ENCODE results near the gene SFMBT2.

Gene SFMBT2

GRCh38 chr10:7444551-7445121 is 33.8 kb upstream of the SFMBT2 start:
- H3K27ac ChIP-seq = no peak overlapping the region

GRCh38 chr10:7443036-7443435 is 32.2 kb upstream of the SFMBT2 start:
- TF ChIP-seq CTCF (conservative IDR thresholded peaks at IDR 0.05) = no peak
- H3K27ac ChIP-seq = no peak overlapping the region

More at GRCh38 chr10:7444551-7445121, 33.8 kb upstream of the SFMBT2 start:
- TF ChIP-seq CTCF (conservative IDR thresholded peaks at IDR 0.05) = no peak

GRCh38 chr10:7441403-7442147 is 30.7 kb upstream of the SFMBT2 start:
- no peak overlapping the region for H3K27ac ChIP-seq
- no peak for TF ChIP-seq CTCF (conservative IDR thresholded peaks at IDR 0.05)

- TF ChIP-seq CTCF (conservative IDR thresholded peaks at IDR 0.05) = no peak
- no peak overlapping the region for H3K27ac ChIP-seq
Measured at GRCh38 chr10:7439696-7440095, 28.9 kb upstream of the SFMBT2 start.

- peak overlapping the region; percentile 31; the same call in 1 of the 2 replicates for H3K27ac ChIP-seq
- TF ChIP-seq CTCF (conservative IDR thresholded peaks at IDR 0.05) = no peak
Measured at GRCh38 chr10:7438196-7438986, 27.6 kb upstream of the SFMBT2 start.

GRCh38 chr10:7436490-7437100 is 25.8 kb upstream of the SFMBT2 start:
- no peak for TF ChIP-seq CTCF (conservative IDR thresholded peaks at IDR 0.05)
- H3K27ac ChIP-seq = no peak overlapping the region

GRCh38 chr10:7435674-7436073 is 24.8 kb upstream of the SFMBT2 start:
- H3K27ac ChIP-seq = no peak overlapping the region
- no peak for TF ChIP-seq CTCF (conservative IDR thresholded peaks at IDR 0.05)
